HFF-Myc (cell line): ENCODE measurements around the gene ATP2B1.

Source experiments
- DNase-seq: peaks from one replicate; pipeline ENCODE4 v3.0.0-alpha.2; 2011; ENCODE audit warnings: low read depth; ENCODE audit errors: extremely low read depth
- H3K4me3 ChIP-seq: replicated peaks from 2 replicates; pipeline ENCODE4 v1.5.1; 2011; ENCODE audit warnings: low read depth, mild to moderate bottlenecking, control low read depth, low read length
- CTCF ChIP-seq: IDR thresholded peaks from 2 replicates; pipeline ENCODE4 v1.5.1; 2012; ENCODE audit warnings: mild to moderate bottlenecking, low read depth, low read length, control low read depth; ENCODE audit errors: missing control alignments

ATP2B1 gene

GRCh38 chr12:89664441-89664840 lies 44.2 kb downstream of the ATP2B1 start:
- DNase-seq = no peak
- H3K4me3 ChIP-seq = no peak overlapping the region
- TF ChIP-seq CTCF = no peak

- no peak overlapping the region for H3K4me3 ChIP-seq
- no peak for DNase-seq
- no peak for TF ChIP-seq CTCF
These were observed 44.9 kb downstream of the ATP2B1 start for GRCh38 chr12:89663577-89664357.

GRCh38 chr12:89662623-89663022 lies 46.0 kb downstream of the ATP2B1 start:
- no peak for DNase-seq
- no peak for TF ChIP-seq CTCF
- no peak overlapping the region for H3K4me3 ChIP-seq

- DNase-seq = no peak
- no peak overlapping the region for H3K4me3 ChIP-seq
- no peak for TF ChIP-seq CTCF
These were observed 46.8 kb downstream of the ATP2B1 start for GRCh38 chr12:89661706-89662330.

- no peak for DNase-seq
- no peak for TF ChIP-seq CTCF
These were observed 50.9 kb downstream of the ATP2B1 start for GRCh38 chr12:89657739-89658138.

GRCh38 chr12:89657066-89657465 lies 51.6 kb downstream of the ATP2B1 start:
- H3K4me3 ChIP-seq = no peak overlapping the region
- no peak for DNase-seq
- no peak for TF ChIP-seq CTCF

More at GRCh38 chr12:89657739-89658138, 50.9 kb downstream of the ATP2B1 start:
- no peak overlapping the region for H3K4me3 ChIP-seq
